Measurements from ENCODE around the gene RBFOX1. TPM values are rescaled to one million over a fixed set of nuclear protein-coding genes. Genes with fewer than 3 reads are reported as not detected.
A peak's percentile ranks its signal among the peaks of the same experiment; 100 is the strongest.

The RBFOX1 gene
- total RNA-seq, 4 donors from 2014 or later: 0.29 to 0.30 TPM; not detected in 2

DNA sequence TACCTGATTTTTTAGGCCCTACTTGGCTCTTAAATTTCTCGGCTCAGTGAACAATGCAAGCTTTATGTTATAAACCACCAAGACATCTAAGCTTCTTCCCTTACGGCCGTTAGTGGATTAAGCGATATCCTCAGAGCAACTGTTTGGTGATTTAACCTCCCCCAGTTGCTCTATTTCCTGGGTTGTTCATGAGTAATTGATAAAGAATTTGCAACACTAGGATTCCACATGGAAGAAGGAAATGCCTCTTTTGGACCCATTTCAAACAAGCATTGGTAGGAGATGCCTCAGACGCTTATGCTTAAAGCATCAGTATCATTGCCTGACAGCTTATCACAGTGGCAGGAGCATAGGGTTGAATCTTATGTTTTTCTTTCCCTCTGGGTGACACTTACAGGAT is 65.3 kb downstream of the RBFOX1 start:
- no peak overlapping the region for H3K4me3 ChIP-seq (ENCODE audit: low read depth, poor library complexity, severe bottlenecking)
- intact Hi-C loops (cut with DNase I; ENCODE audit: low total_unique reads): no loop called here
- DNase-seq (ENCODE audit: low spot score in 2 of 2): no peak
- no peak for TF ChIP-seq POLR2A (IDR thresholded peaks at IDR 0.05)
- TF ChIP-seq CTCF (IDR thresholded peaks at IDR 0.05): no peak
- WGBS, 2 donors: 35 to 56% methylated on average over 5 of the region's 5 CpGs

GRCh38 chr16:7398536-7398935 is 65.9 kb downstream of the RBFOX1 start:
- intact Hi-C loops (cut with DNase I; ENCODE audit: low total_unique reads): no loop called here
- DNase-seq (ENCODE audit: low spot score in 2 of 2): no peak
- 86 to 87% methylated on average over 4 of the region's 4 CpGs for WGBS, 2 donors
- H3K4me3 ChIP-seq (ENCODE audit: low read depth, poor library complexity, severe bottlenecking): no peak overlapping the region
- TF ChIP-seq POLR2A (IDR thresholded peaks at IDR 0.05): no peak
- TF ChIP-seq CTCF (IDR thresholded peaks at IDR 0.05): no peak

GRCh38 chr16:7399296-7399695 is 66.7 kb downstream of the RBFOX1 start:
- no peak for DNase-seq (ENCODE audit: low spot score in 2 of 2)
- WGBS, 2 donors: 91% methylated on average over 7 of the region's 7 CpGs
- H3K4me3 ChIP-seq (ENCODE audit: low read depth, poor library complexity, severe bottlenecking): no peak overlapping the region
- intact Hi-C loops (cut with DNase I; ENCODE audit: low total_unique reads): no loop called here
- TF ChIP-seq POLR2A (IDR thresholded peaks at IDR 0.05): no peak
- no peak for TF ChIP-seq CTCF (IDR thresholded peaks at IDR 0.05)

- DNase-seq (ENCODE audit: low spot score in 2 of 2): no peak
- H3K4me3 ChIP-seq (ENCODE audit: low read depth, poor library complexity, severe bottlenecking): no peak overlapping the region
- intact Hi-C loops (cut with DNase I; ENCODE audit: low total_unique reads): no loop called here
- 54 to 71% methylated on average over 5 of the region's 5 CpGs for WGBS, 2 donors
- TF ChIP-seq CTCF (IDR thresholded peaks at IDR 0.05) (no peak), POLR2A (IDR thresholded peaks at IDR 0.05) (no peak)
Observed at GRCh38 chr16:7400117-7400890, 67.7 kb downstream of the RBFOX1 start.

- DNase-seq (ENCODE audit: low spot score in 2 of 2): no peak
- 60 to 72% methylated on average over 5 of the region's 5 CpGs for WGBS, 2 donors
- TF ChIP-seq POLR2A (IDR thresholded peaks at IDR 0.05): no peak
- no peak overlapping the region for H3K4me3 ChIP-seq (ENCODE audit: low read depth, poor library complexity, severe bottlenecking)
- intact Hi-C loops (cut with DNase I; ENCODE audit: low total_unique reads): no loop called here
Observed at GRCh38 chr16:7404217-7404616, 71.6 kb downstream of the RBFOX1 start.

DNA sequence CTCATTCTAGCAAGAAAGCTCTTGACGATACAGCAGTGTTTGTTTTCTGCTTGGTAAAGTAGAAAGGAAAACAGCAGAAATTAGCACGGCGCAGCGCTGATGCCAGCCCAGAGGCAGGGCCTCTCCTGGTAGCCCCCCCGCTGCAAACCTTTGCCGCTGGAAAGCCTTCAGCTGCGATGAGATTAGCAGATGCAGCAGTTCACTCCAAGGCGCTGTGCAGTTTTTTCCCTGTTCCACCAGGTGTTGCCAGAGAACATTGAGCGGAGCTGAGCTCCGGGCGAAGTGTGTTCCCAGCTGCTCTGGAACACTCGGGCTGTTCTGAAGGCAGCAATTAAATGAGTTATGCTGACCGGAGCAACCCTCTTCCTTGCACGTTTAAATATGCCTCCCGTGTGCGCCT is 72.5 kb downstream of the RBFOX1 start:
- intact Hi-C loops (cut with DNase I; ENCODE audit: low total_unique reads): loop anchor here (5.0 kb wide), 1 partner anchor 772 kb away; no protein-coding TSS in a partner anchor
- DNase-seq (ENCODE audit: low spot score in 2 of 2): peak in 1 of 2 donors; percentile 24
- H3K4me3 ChIP-seq (ENCODE audit: low read depth, poor library complexity, severe bottlenecking): no peak overlapping the region
- TF ChIP-seq CTCF (IDR thresholded peaks at IDR 0.05): no peak
- TF ChIP-seq POLR2A (IDR thresholded peaks at IDR 0.05): no peak
- 18 to 27% methylated on average over 16 of the region's 16 CpGs for WGBS, 2 donors

Data from lower leg skin (tissue), 4 donors.